ENCODE measurements around the gene BMP4.
A peak's percentile ranks its signal among the peaks of the same experiment; 100 is the strongest.

BMP4 gene

GRCh38 chr14:53956427-53957201 lies at the start of gene BMP4:
TSS of gene BMP4 (minus strand) at chr14:53956825. CDS start at chr14:53952222, 4,603 bp downstream.
- TF ChIP-seq, protein P1, sequence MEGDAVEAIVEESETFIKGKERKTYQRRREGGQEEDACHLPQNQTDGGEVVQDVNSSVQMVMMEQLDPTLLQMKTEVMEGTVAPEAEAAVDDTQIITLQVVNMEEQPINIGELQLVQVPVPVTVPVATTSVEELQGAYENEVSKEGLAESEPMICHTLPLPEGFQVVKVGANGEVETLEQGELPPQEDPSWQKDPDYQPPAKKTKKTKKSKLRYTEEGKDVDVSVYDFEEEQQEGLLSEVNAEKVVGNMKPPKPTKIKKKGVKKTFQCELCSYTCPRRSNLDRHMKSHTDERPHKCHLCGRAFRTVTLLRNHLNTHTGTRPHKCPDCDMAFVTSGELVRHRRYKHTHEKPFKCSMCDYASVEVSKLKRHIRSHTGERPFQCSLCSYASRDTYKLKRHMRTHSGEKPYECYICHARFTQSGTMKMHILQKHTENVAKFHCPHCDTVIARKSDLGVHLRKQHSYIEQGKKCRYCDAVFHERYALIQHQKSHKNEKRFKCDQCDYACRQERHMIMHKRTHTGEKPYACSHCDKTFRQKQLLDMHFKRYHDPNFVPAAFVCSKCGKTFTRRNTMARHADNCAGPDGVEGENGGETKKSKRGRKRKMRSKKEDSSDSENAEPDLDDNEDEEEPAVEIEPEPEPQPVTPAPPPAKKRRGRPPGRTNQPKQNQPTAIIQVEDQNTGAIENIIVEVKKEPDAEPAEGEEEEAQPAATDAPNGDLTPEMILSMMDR (conservative IDR thresholded peaks at IDR 0.05; ENCODE audit: control insufficient read depth, insufficient read depth, low read depth, low read length) = no peak
- peak within 1 kb of the TSS; percentile 7 for H3K4me3 ChIP-seq (ENCODE audit: control insufficient read depth, low read depth, low read length)
- DNase-seq (ENCODE audit: low read depth) = no peak

DNA sequence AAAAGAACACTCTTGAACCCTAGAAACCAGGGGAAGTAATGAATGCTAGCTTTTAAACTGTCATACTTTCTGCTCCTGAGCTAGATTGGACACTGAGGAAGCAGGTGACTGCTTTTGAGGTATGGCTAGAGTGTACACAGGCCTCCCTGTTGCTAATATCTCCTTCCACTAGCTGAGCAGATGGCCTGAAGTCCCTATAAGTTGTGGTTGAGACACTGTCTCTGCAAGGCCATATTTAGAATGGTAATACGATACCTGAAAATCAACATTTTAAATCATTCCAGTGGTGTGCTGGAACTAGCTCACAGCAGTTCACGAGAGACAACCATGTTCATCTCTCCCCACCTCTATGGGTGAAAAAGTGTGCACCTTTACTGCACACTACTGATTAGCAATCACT lies 46.4 kb upstream of the BMP4 start:
- DNase-seq (ENCODE audit: low read depth) = no peak
- no peak overlapping the region for H3K4me3 ChIP-seq (ENCODE audit: control insufficient read depth, low read depth, low read length)
- TF ChIP-seq, protein P1 (conservative IDR thresholded peaks at IDR 0.05; ENCODE audit: control insufficient read depth, insufficient read depth, low read depth, low read length) = no peak

- TF ChIP-seq, protein P1 (conservative IDR thresholded peaks at IDR 0.05; ENCODE audit: control insufficient read depth, insufficient read depth, low read depth, low read length) = no peak
- no peak overlapping the region for H3K4me3 ChIP-seq (ENCODE audit: control insufficient read depth, low read depth, low read length)
- peak; percentile 29 for DNase-seq (ENCODE audit: low read depth)
Observed at GRCh38 chr14:54002653-54003052, 46.0 kb upstream of the BMP4 start.

- TF ChIP-seq, protein P1 (conservative IDR thresholded peaks at IDR 0.05; ENCODE audit: control insufficient read depth, insufficient read depth, low read depth, low read length) = no peak
- no peak for DNase-seq (ENCODE audit: low read depth)
- no peak overlapping the region for H3K4me3 ChIP-seq (ENCODE audit: control insufficient read depth, low read depth, low read length)
Observed at GRCh38 chr14:54001189-54001878, 44.7 kb upstream of the BMP4 start.

DNA sequence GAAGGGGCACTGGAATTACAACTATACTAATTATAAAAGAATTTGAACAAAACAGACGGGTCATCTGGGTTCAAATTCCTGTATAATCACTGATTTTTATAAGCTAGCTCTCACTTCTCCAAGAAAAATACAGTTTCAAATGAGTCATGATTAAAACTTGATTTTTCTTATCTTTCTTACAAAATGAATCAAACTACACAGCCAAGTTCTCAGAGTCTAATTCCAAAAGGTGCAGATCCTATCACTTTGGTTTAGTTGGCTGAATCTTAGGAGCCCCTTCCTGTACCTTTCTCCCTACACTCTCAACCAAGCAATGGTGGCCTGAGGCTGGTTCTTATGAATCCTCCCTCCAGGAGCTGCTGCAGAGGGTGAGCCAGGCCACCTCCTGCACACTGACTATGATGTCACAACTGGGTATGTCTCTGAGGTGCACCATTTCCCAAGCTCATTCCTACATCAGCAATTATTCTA lies 43.8 kb upstream of the BMP4 start:
- no peak overlapping the region for H3K4me3 ChIP-seq (ENCODE audit: control insufficient read depth, low read depth, low read length)
- TF ChIP-seq, protein P1 (conservative IDR thresholded peaks at IDR 0.05; ENCODE audit: control insufficient read depth, insufficient read depth, low read depth, low read length) = no peak
- peak; percentile 4 for DNase-seq (ENCODE audit: low read depth)

DNA sequence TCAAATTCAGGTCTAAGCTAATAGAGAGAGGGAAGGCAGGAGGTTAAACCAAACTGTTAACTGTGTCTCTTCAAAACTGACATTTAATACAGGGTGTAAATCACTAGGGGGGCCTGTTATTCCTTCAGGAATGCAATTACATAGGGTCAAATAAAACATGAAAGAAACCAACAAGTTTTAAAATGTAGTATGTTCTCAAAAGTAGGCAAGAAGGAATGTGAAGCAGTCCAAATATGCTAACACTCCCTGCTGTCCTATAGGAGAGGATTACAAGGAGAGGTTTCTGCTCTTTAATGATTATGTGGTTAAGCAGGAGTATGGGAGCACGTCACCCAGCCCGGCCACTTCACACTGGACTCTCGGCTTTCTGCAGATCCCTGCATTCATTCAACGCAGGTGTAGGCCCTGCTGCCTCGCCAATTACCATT lies 42.5 kb upstream of the BMP4 start:
- no peak for DNase-seq (ENCODE audit: low read depth)
- H3K4me3 ChIP-seq (ENCODE audit: control insufficient read depth, low read depth, low read length) = no peak overlapping the region
- TF ChIP-seq, protein P1 (conservative IDR thresholded peaks at IDR 0.05; ENCODE audit: control insufficient read depth, insufficient read depth, low read depth, low read length) = no peak

Measured in fibroblast of mammary gland (primary cell).